Neural progenitor cell (in vitro differentiated cells): ENCODE data around the gene ABLIM2. TPM values are rescaled to one million over a fixed set of nuclear protein-coding genes. Genes with fewer than 3 reads are reported as not detected.

Source experiments
- DNase-seq: peaks from one replicate; pipeline ENCODE4 v3.0.0-alpha.2; 2016; ENCODE audit warnings: low spot score
- H2AFZ ChIP-seq: fragments of 200-600 bp; sonication (generic); replicated peaks from 2 replicates; pipeline ENCODE4 v1.6.1; 2016; ENCODE audit warnings: antibody characterized with exemption
- H3F3A ChIP-seq: fragments of 200-600 bp; sonication (generic); 2 replicates; pipeline ENCODE4 v1.6.1; 2016; ENCODE audit warnings: antibody characterized with exemption, low read depth
- H3K27ac ChIP-seq: fragments of 200-600 bp; sonication (generic); 2 replicates; pipeline ENCODE4 v1.5.1; 2016; ENCODE audit warnings: mild to moderate bottlenecking
- H3K27me3 ChIP-seq: fragments of 200-600 bp; sonication (generic); 2 replicates; pipeline ENCODE4 v1.6.1; 2016; ENCODE audit warnings: mild to moderate bottlenecking, moderate library complexity
- H3K36me3 ChIP-seq: fragments of 200-600 bp; sonication (generic); 2 replicates; pipeline ENCODE4 v1.5.1; 2016
- H3K4me1 ChIP-seq: fragments of 200-600 bp; sonication (generic); 2 replicates; pipeline ENCODE4 v1.6.1; 2016; ENCODE audit warnings: mixed run types
- H3K4me2 ChIP-seq: fragments of 200-600 bp; sonication (generic); 2 replicates; pipeline ENCODE4 v1.6.1; 2016
- H3K4me3 ChIP-seq: fragments of 200-600 bp; sonication (generic); 2 replicates; pipeline ENCODE4 v1.5.1; 2016
- H3K79me2 ChIP-seq: fragments of 200-600 bp; sonication (generic); 2 replicates; pipeline ENCODE4 v1.6.1; 2016; ENCODE audit warnings: low read depth
- H3K9ac ChIP-seq: fragments of 200-600 bp; sonication (generic); 2 replicates; pipeline ENCODE4 v1.6.1; 2016
- H3K9me3 ChIP-seq: fragments of 200-600 bp; sonication (generic); 2 replicates; pipeline ENCODE4 v1.5.1; 2016; ENCODE audit warnings: low read depth
- H4K20me1 ChIP-seq: fragments of 200-600 bp; sonication (generic); 2 replicates; pipeline ENCODE4 v1.6.1; 2016; ENCODE audit warnings: low read depth
- H3K27ac Mint-ChIP-seq: 3 replicates; pipeline ENCODE4 v1.8.0; 2021; ENCODE audit warnings: mixed read lengths
- H3K27me3 Mint-ChIP-seq: 2 replicates; pipeline ENCODE4 v1.8.0; 2022; ENCODE audit warnings: low read depth, mild to moderate bottlenecking, inconsistent platforms, moderate library complexity, mixed read lengths; ENCODE audit not compliant: insufficient read depth
- H3K36me3 Mint-ChIP-seq: 3 replicates; pipeline ENCODE4 v1.8.0; 2021; ENCODE audit warnings: mixed read lengths
- H3K4me1 Mint-ChIP-seq: 3 replicates; pipeline ENCODE4 v1.8.0; 2021; ENCODE audit warnings: mixed read lengths
- H3K4me3 Mint-ChIP-seq: 3 replicates; pipeline ENCODE4 v1.8.0; 2021; ENCODE audit warnings: mild to moderate bottlenecking, moderate library complexity, mixed read lengths
- H3K9me3 Mint-ChIP-seq: 3 replicates; pipeline ENCODE4 v1.8.0; 2020; ENCODE audit warnings: mixed read lengths
- CTCF ChIP-seq: fragments of 200-600 bp; sonication (generic); IDR thresholded peaks from 2 replicates; pipeline ENCODE4 v1.5.1; 2017; ENCODE audit warnings: antibody characterized with exemption, mild to moderate bottlenecking
- EZH2 ChIP-seq: fragments of 200-600 bp; sonication (generic); IDR thresholded peaks from 2 replicates; pipeline ENCODE4 v1.6.1; 2017; ENCODE audit warnings: antibody characterized with exemption, mild to moderate bottlenecking, moderate library complexity
- EZH2phosphoT487 ChIP-seq: fragments of 200-600 bp; sonication (generic); IDR thresholded peaks from 2 replicates; pipeline ENCODE4 v1.6.1; 2017; ENCODE audit warnings: antibody characterized with exemption
- total RNA-seq: library from RNA; depleted of rRNA; stranded (reverse); fragments of >200 nt; gene quantifications from 2 replicates; pipeline ENCODE4 v1.2.3, GENCODE V29; 2015; ENCODE audit warnings: low replicate concordance

ABLIM2 gene
- total RNA-seq, 1 donor from 2014 or later, result 0.24 TPM

- H3K36me3 Mint-ChIP-seq, result no peaks in the 10 kb centered on the region
- Histone ChIP-seq H3K9me3 (no peaks in the 10 kb centered on the region), H3K4me2 (no peak overlapping the region), H3F3A (no peaks in the 10 kb centered on the region), H3K79me2 (no peaks in the 10 kb centered on the region), H3K9ac (no peak overlapping the region), H3K4me1 (no peaks in the 10 kb centered on the region), H4K20me1 (no peaks in the 10 kb centered on the region), H3K27me3 (no peaks in the 10 kb centered on the region), H2AFZ (no peak overlapping the region), H3K27ac (no peak overlapping the region), H3K36me3 (no peaks in the 10 kb centered on the region), H3K4me3 (no peak overlapping the region)
- DNase-seq, result no peak
- TF ChIP-seq CTCF (no peak), EZH2phosphoT487 (no peak), EZH2 (no peak)
- H3K4me1 Mint-ChIP-seq, result peaks cover 23% of the 10 kb centered on the region
- H3K9me3 Mint-ChIP-seq, result no peaks in the 10 kb centered on the region
- no peak overlapping the region for H3K27ac Mint-ChIP-seq
- no peak overlapping the region for H3K4me3 Mint-ChIP-seq
- peaks cover 18% of the 10 kb centered on the region for H3K27me3 Mint-ChIP-seq
These were observed 32.1 kb downstream of the ABLIM2 start for GRCh38 chr4:8126523-8126922.

GRCh38 chr4:8125526-8126056, 33.0 kb downstream of the ABLIM2 start:
- Histone ChIP-seq H3K4me2 (no peak overlapping the region), H3K4me1 (no peaks in the 10 kb centered on the region), H3K27me3 (no peaks in the 10 kb centered on the region), H3K36me3 (no peaks in the 10 kb centered on the region), H3K9me3 (no peaks in the 10 kb centered on the region), H3K27ac (no peak overlapping the region), H3K79me2 (no peaks in the 10 kb centered on the region), H3K4me3 (no peak overlapping the region), H4K20me1 (no peaks in the 10 kb centered on the region), H2AFZ (no peak overlapping the region), H3K9ac (no peak overlapping the region), H3F3A (no peaks in the 10 kb centered on the region)
- H3K4me3 Mint-ChIP-seq, result no peak overlapping the region
- no peaks in the 10 kb centered on the region for H3K36me3 Mint-ChIP-seq
- H3K9me3 Mint-ChIP-seq, result peaks cover 1% of the 10 kb centered on the region
- H3K27me3 Mint-ChIP-seq, result peaks cover 16% of the 10 kb centered on the region
- H3K27ac Mint-ChIP-seq, result no peak overlapping the region
- TF ChIP-seq EZH2, result no peak
- no peak for TF ChIP-seq CTCF
- TF ChIP-seq EZH2phosphoT487, result no peak
- peaks cover 19% of the 10 kb centered on the region for H3K4me1 Mint-ChIP-seq
- DNase-seq, result no peak

- H2AFZ ChIP-seq, result no peak overlapping the region
- H3K27ac ChIP-seq, result no peak overlapping the region
- H3K36me3 ChIP-seq, result no peaks in the 10 kb centered on the region
- no peaks in the 10 kb centered on the region for H3K9me3 ChIP-seq
- Mint-ChIP-seq H3K9me3 (peaks cover 2% of the 10 kb centered on the region), H3K27ac (no peak overlapping the region), H3K4me1 (peaks cover 14% of the 10 kb centered on the region), H3K4me3 (no peak overlapping the region), H3K27me3 (peaks cover 12% of the 10 kb centered on the region), H3K36me3 (no peaks in the 10 kb centered on the region)
- no peaks in the 10 kb centered on the region for H4K20me1 ChIP-seq
- no peaks in the 10 kb centered on the region for H3K79me2 ChIP-seq
- H3K4me1 ChIP-seq, result no peaks in the 10 kb centered on the region
- H3F3A ChIP-seq, result no peaks in the 10 kb centered on the region
- no peak for DNase-seq
- H3K4me3 ChIP-seq, result no peak overlapping the region
- no peak overlapping the region for H3K4me2 ChIP-seq
- TF ChIP-seq EZH2 (no peak), CTCF (no peak), EZH2phosphoT487 (no peak)
- no peaks in the 10 kb centered on the region for H3K27me3 ChIP-seq
- no peak overlapping the region for H3K9ac ChIP-seq
These were observed 34.7 kb downstream of the ABLIM2 start for GRCh38 chr4:8123870-8124269.
